Medulla oblongata (tissue), 1 donor: Measurements from ENCODE around the gene SUCLG2.

Experiments
- DNase-seq: peaks from one replicate; pipeline ENCODE4 v3.0.0-alpha.2; 2015; ENCODE audit errors: extremely low spot score

SUCLG2 gene

GRCh38 chr3:67515778-67516177 is 138.6 kb downstream of the SUCLG2 start:
- DNase-seq = no peak

GRCh38 chr3:67509471-67510075 is 144.8 kb downstream of the SUCLG2 start:
- no peak for DNase-seq

- DNase-seq = no peak
Observed at GRCh38 chr3:67507584-67507983, 146.8 kb downstream of the SUCLG2 start.

- no peak for DNase-seq
Observed at GRCh38 chr3:67500709-67501108, 153.7 kb downstream of the SUCLG2 start.

- DNase-seq = no peak
Observed at GRCh38 chr3:67497746-67498145, 156.7 kb downstream of the SUCLG2 start.

- no peak for DNase-seq
Observed at GRCh38 chr3:67495751-67496150, 158.7 kb downstream of the SUCLG2 start.

GRCh38 chr3:67493808-67494207 is 160.6 kb downstream of the SUCLG2 start:
- no peak for DNase-seq

GRCh38 chr3:67490658-67491057 is 163.8 kb downstream of the SUCLG2 start:
- DNase-seq = no peak

- no peak for DNase-seq
Observed at GRCh38 chr3:67489816-67490215, 164.6 kb downstream of the SUCLG2 start.

- no peak for DNase-seq
Observed at GRCh38 chr3:67487564-67488114, 166.8 kb downstream of the SUCLG2 start.

- no peak for DNase-seq
Observed at GRCh38 chr3:67486883-67487282, 167.5 kb downstream of the SUCLG2 start.

GRCh38 chr3:67484085-67484484 is 170.3 kb downstream of the SUCLG2 start:
- peak; percentile 35 for DNase-seq

GRCh38 chr3:67481126-67481525 is 173.3 kb downstream of the SUCLG2 start:
- no peak for DNase-seq

GRCh38 chr3:67478423-67478822 is 176.0 kb downstream of the SUCLG2 start:
- DNase-seq = no peak

- no peak for DNase-seq
Observed at GRCh38 chr3:67474311-67474710, 180.1 kb downstream of the SUCLG2 start.

- DNase-seq = no peak
Observed at GRCh38 chr3:67472674-67473201, 181.7 kb downstream of the SUCLG2 start.

- no peak for DNase-seq
Observed at GRCh38 chr3:67470207-67470606, 184.2 kb downstream of the SUCLG2 start.

- DNase-seq = no peak
Observed at GRCh38 chr3:67468511-67468910, 185.9 kb downstream of the SUCLG2 start.

- DNase-seq = no peak
Observed at GRCh38 chr3:67463656-67464055, 190.8 kb downstream of the SUCLG2 start.

- no peak for DNase-seq
Observed at GRCh38 chr3:67462187-67462586, 192.2 kb downstream of the SUCLG2 start.

GRCh38 chr3:67461667-67462142 is 192.7 kb downstream of the SUCLG2 start:
- no peak for DNase-seq

GRCh38 chr3:67460841-67461510 is 193.4 kb downstream of the SUCLG2 start:
- DNase-seq = no peak

- DNase-seq = no peak
Observed at GRCh38 chr3:67459796-67460195, 194.6 kb downstream of the SUCLG2 start.
